Mesothelial cell of epicardium (in vitro differentiated cells): ENCODE results near the gene GLI1. TPM values are rescaled to one million over a fixed set of nuclear protein-coding genes. Genes with fewer than 3 reads are reported as not detected.

Source experiments
- DNase-seq, 2 experiments: peaks; one replicate each; pipeline ENCODE4 v3.0.0; 2021; ENCODE audit warnings: low spot score in 2 of 2; ENCODE audit not compliant: unreplicated experiment in 2 of 2
- H3K27ac Mint-ChIP-seq: 2 replicates; pipeline ENCODE4 v1.8.0; 2021; ENCODE audit warnings: mixed read lengths
- H3K27me3 Mint-ChIP-seq: 2 replicates; pipeline ENCODE4 v1.8.0; 2021; ENCODE audit warnings: low read depth, mixed read lengths
- H3K36me3 Mint-ChIP-seq: 2 replicates; pipeline ENCODE4 v1.8.0; 2021; ENCODE audit warnings: mixed read lengths
- H3K4me1 Mint-ChIP-seq: 2 replicates; pipeline ENCODE4 v1.8.0; 2021; ENCODE audit warnings: mixed read lengths
- H3K4me3 Mint-ChIP-seq: 2 replicates; pipeline ENCODE4 v1.8.0; 2021; ENCODE audit warnings: mild to moderate bottlenecking, moderate library complexity, mixed read lengths
- H3K9me3 Mint-ChIP-seq: 2 replicates; pipeline ENCODE4 v1.8.0; 2021; ENCODE audit warnings: mixed read lengths
- total RNA-seq: library from RNA; stranded (reverse); gene quantifications from 3 replicates; pipeline ENCODE4 v1.2.1, GENCODE V29; 2021
- TF ChIP-seq, protein P1 (sequence below): fragments of 200-600 bp; sonication (generic); IDR thresholded peaks from one replicate; pipeline ENCODE4 v1.5.0; 2021; ENCODE audit warnings: antibody characterized with exemption; ENCODE audit not compliant: unreplicated experiment

GLI1 gene
- total RNA-seq, 1 donor from 2014 or later: 10.1 TPM

GRCh38 chr12:57518176-57518919, 58.8 kb downstream of the GLI1 start:
- Mint-ChIP-seq H3K27ac (peak overlapping the region; percentile 99), H3K9me3 (no peaks in the 10 kb centered on the region), H3K27me3 (no peaks in the 10 kb centered on the region), H3K4me1 (peaks cover 33% of the 10 kb centered on the region), H3K36me3 (peaks cover 26% of the 10 kb centered on the region), H3K4me3 (peak overlapping the region; percentile 96)
- no peak for DNase-seq
- TF ChIP-seq, protein P1, sequence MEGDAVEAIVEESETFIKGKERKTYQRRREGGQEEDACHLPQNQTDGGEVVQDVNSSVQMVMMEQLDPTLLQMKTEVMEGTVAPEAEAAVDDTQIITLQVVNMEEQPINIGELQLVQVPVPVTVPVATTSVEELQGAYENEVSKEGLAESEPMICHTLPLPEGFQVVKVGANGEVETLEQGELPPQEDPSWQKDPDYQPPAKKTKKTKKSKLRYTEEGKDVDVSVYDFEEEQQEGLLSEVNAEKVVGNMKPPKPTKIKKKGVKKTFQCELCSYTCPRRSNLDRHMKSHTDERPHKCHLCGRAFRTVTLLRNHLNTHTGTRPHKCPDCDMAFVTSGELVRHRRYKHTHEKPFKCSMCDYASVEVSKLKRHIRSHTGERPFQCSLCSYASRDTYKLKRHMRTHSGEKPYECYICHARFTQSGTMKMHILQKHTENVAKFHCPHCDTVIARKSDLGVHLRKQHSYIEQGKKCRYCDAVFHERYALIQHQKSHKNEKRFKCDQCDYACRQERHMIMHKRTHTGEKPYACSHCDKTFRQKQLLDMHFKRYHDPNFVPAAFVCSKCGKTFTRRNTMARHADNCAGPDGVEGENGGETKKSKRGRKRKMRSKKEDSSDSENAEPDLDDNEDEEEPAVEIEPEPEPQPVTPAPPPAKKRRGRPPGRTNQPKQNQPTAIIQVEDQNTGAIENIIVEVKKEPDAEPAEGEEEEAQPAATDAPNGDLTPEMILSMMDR: no peak

DNA sequence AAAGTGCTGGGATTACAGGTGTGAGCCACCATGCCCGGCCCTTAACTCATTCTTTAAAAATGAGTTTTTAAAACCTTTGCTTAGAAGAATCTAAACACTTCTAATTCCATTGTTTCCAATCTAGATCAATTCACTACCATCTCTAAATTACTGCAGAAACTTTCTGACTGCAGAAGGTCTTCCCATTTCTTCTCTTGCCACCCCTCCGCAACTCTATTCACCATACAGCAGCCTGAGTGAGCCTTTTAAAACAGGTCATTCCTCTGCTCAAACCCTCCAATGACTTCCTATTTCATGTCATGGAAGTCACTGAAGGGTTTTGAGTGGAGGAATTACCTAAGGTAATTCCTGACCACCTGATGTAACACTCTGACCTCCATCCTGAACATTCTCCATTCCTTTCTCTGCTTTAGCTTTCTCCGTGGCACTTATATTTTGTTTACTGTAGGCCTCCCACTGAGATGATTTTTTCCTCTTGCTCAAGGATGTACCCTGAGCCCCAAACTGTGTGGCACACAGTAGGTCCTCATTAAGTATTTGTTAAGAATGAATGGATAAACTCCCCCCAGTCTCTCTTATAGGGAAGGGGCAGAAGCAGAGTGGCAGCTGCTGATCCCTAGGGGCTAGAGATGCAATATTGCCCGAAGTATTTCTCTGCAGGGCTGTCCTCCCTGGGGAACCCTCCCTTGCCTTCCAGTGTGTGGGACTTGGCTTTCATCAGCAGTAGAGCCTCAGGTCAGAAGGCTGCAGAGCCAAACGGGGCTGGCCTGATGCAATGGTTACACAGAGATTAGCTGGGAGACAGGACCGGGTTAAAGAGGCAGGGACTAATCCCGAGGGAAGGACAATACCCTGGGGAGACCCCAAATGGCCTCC, 59.6 kb downstream of the GLI1 start:
- peak overlapping the region; percentile 99 for H3K27ac Mint-ChIP-seq
- peaks cover 41% of the 10 kb centered on the region for H3K4me1 Mint-ChIP-seq
- no peak for DNase-seq
- H3K36me3 Mint-ChIP-seq: peaks cover 26% of the 10 kb centered on the region
- TF ChIP-seq, protein P1: no peak
- peak overlapping the region; percentile 96 for H3K4me3 Mint-ChIP-seq
- no peaks in the 10 kb centered on the region for H3K27me3 Mint-ChIP-seq
- H3K9me3 Mint-ChIP-seq: no peaks in the 10 kb centered on the region

- Mint-ChIP-seq H3K27me3 (no peaks in the 10 kb centered on the region), H3K36me3 (peaks cover 21% of the 10 kb centered on the region), H3K9me3 (no peaks in the 10 kb centered on the region), H3K27ac (peak overlapping the region; percentile 99), H3K4me3 (peak overlapping the region; percentile 96), H3K4me1 (peaks cover 46% of the 10 kb centered on the region)
- TF ChIP-seq, protein P1: no peak
- no peak for DNase-seq
These were observed 60.1 kb downstream of the GLI1 start for GRCh38 chr12:57519796-57520052.

GRCh38 chr12:57520053-57520818, 60.7 kb downstream of the GLI1 start, which contains the start of gene DDIT3:
TSS of gene DDIT3 (minus strand) at chr12:57520514. CDS start at chr12:57517406, 3,108 bp downstream.
- TF ChIP-seq, protein P1: no peak
- peak; percentile 98 to 99 for DNase-seq
- Mint-ChIP-seq H3K4me1 (peaks cover 50% of the 10 kb centered on the region), H3K27me3 (no peaks in the 10 kb centered on the region), H3K27ac (peak within 1 kb of the TSS; percentile 99), H3K4me3 (peak within 1 kb of the TSS; percentile 96), H3K36me3 (peaks cover 19% of the 10 kb centered on the region), H3K9me3 (no peaks in the 10 kb centered on the region)

DNA sequence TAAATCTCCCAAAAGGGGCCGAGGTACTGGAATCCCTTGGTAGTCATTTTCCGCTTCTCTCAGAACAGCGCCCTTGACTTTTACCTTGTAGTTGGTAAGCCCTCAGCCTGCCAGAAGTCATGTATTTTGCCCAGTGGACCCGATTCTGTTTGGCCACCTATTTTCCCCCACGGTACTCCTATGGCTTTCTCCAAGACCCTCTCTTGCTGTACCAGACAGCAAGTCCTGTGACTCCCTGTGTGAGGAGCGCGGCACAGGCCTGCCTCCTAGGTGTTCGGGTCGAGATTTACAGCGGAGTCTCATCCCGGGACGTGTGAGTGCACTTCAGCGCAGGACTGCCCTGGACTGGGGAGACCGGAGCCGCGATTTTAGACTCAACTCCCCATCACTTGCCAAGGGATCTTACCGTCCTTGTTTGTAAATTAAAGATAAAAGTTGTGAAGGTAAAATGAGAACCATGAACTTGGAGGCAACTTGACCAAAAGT, 62.0 kb downstream of the GLI1 start:
- Mint-ChIP-seq H3K27me3 (no peaks in the 10 kb centered on the region), H3K4me3 (peak overlapping the region; percentile 96), H3K27ac (peak overlapping the region; percentile 99), H3K9me3 (no peaks in the 10 kb centered on the region), H3K36me3 (peaks cover 10% of the 10 kb centered on the region), H3K4me1 (peaks cover 50% of the 10 kb centered on the region)
- peak in 1 of 2 experiments; percentile 53 for DNase-seq
- TF ChIP-seq, protein P1: no peak
